NCI-H187 (cell line): ENCODE data around the gene CCND1.
"Not testable (repeated sequence)": the region's sequence is repeated elsewhere in the genome, so short reads cannot be mapped to it uniquely, and the experiment has no call there.

Source experiments
- DNase-seq, 2 experiments: peaks; one replicate each; lab custom pipeline; 2025; lab: John Stamatoyannopoulos, UW

CCND1 gene

GRCh38 chr11:69667619-69668604 lies 27.0 kb downstream of the CCND1 start:
- no peak for DNase-seq

- no peak for DNase-seq
These were observed 28.5 kb downstream of the CCND1 start for GRCh38 chr11:69669486-69669885.

- DNase-seq, result peak; percentile 43 to 50
These were observed 29.3 kb downstream of the CCND1 start for GRCh38 chr11:69670158-69670845.

- DNase-seq, result no peak
These were observed 30.9 kb downstream of the CCND1 start for GRCh38 chr11:69671734-69672465.

DNA sequence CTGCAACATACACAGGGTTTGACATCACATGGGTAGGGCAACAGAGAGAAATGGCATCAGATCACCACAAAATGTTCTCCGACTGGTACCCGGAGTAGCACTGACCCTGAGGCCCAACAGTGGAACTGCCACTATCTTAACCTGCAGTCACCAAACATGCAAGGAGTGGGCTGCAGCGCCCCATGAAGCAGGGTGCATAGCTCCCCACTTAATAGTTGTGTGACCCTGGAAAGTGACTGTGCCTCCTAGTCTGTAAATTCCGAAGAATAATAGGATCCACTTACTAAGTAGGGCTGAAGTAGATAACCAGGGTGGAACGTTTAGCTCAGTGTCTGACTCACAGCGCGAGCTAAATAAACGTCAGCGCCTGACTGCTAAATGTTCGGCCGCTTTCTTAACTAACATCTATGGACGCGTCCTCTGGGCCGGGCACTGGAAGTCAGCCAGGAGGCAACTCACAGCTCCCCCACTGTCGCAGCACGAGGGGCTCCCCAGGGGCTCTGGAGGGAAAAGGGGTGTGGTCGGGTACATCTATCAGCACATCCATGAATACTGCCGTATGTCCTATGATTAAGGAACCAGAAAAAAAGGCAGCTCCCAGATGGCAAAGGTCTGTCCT lies 33.4 kb downstream of the CCND1 start:
- DNase-seq, result no peak

- peak; percentile 86 to 97 for DNase-seq
These were observed 34.1 kb downstream of the CCND1 start, which contains the start of gene LTO1 for GRCh38 chr11:69674886-69675714. TSS of gene LTO1 (minus strand) at chr11:69675353. CDS start at chr11:69675239, 114 bp downstream.

DNA sequence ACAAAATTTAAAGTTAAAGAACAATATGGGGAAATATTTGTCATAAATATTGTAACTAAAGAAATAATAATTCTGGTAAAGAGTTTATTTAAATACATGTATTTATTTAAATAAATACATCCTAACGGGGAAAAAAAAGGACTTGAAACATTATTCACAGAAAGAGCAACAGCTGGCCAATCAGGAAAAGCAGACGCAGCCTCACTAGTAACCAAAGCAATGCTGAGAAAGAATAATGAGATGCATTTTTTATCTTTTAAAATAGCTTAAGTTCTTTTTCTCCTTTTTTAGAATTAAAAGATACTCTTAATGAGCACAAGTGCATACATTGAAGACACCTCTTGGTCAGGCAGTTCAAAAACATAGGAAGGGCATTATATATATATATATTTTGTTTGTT lies 36.8 kb downstream of the CCND1 start:
- no peak for DNase-seq

DNA sequence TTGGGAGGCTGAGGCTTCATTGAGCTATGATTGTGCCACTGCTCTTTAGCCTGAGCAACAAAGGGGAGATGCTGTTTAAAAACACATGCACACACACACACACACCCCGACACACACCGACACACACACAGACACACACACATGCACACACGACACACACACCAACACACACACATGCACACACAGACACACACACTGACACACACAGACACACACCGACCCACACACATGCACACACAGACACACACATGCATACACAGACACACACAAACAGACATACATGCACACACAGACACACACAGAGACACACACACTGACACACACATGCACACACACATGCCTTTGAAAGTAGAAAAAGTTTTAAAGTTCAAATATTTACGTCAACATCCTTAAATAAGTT lies 39.7 kb downstream of the CCND1 start:
- no peak for DNase-seq

GRCh38 chr11:69682221-69682620 lies 41.3 kb downstream of the CCND1 start:
- DNase-seq, result no peak

- no peak for DNase-seq
These were observed 41.8 kb downstream of the CCND1 start for GRCh38 chr11:69682681-69683326.

GRCh38 chr11:69683764-69684333 lies 42.9 kb downstream of the CCND1 start:
- DNase-seq, result no peak

GRCh38 chr11:69684651-69685050 lies 43.7 kb downstream of the CCND1 start:
- DNase-seq, result no peak

DNA sequence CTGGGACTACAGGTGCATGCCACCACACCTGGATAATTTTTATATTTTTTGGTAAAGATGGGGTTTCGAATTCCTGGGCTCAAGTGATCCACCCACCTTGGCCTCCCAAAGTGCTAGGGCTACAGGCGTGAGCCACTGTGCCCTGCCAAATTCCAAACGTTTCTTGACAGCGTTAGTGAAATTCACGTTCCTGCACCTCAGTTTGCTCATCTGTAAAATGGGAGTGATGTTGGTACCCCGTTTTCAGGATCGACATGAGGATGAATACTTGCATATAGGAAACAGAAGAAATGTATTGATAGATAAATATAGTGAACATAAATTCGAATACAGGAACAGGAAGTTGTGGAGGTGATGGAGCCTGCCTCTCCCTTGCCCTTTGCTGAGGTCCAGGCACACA lies 44.4 kb downstream of the CCND1 start:
- DNase-seq, result no peak

- no peak for DNase-seq
These were observed 45.5 kb downstream of the CCND1 start for GRCh38 chr11:69686452-69686851.

DNA sequence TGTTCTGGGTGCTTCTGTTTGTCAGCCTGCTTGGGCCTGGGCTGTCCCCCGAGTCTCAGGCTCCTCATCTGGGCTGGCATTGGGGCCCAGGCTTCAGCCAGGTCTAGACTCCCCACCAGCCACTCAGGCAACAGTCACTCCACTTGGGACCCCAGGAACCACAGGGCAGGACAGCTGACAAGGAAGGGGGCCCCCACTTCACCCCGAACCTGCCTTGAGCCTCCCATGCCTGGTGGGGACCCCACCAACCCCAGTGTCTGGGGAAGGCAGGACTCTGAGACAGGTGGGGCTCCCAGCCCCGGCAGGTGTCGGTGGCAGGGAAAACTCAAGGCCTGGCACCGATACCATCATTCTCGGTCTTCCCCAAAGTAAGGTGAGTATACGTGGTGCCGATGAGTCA lies 45.9 kb downstream of the CCND1 start:
- DNase-seq, result no peak

DNA sequence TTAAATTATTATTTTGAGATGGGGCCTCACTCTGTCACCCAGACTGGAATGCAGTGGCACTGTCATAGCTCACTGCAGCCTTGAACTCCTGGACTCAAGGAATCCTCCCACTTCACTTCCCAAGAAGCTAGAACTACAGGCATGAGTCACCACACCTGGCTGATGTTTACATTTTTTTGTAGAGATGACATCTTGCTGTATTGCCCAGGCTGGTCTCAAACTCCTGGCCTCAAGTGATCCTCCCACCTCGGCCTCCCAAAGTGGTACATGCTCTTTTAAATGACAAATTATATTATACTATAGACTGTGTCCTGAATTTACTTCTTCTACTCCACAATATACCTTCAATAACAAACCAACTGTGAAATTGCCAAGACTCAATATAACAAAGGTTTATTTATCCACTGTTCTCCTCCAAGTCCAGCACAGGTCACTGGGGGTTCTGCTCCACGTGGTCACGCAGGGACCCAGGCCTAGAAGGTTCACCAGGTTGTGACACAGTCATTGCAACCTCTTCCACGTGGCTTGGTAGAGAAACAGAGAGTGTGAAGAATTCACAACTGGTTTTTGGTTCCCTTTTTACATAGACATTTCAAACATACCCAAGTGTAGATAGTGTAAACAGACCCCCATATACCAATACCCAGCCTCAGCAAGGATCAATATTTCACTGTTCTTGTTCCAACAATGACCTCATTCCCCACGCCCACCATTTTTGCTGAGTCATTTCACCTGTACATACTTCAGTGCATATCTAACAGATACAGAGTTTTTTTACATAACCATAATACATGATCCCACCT lies 47.2 kb downstream of the CCND1 start:
- not testable (repeated sequence) for DNase-seq

- no peak for DNase-seq
These were observed 48.7 kb downstream of the CCND1 start for GRCh38 chr11:69689484-69690319.

GRCh38 chr11:69691463-69691862 lies 50.5 kb downstream of the CCND1 start:
- no peak for DNase-seq
